Measurements from ENCODE around the gene ANKHD1. TPM values are rescaled to one million over a fixed set of nuclear protein-coding genes. Genes with fewer than 3 reads are reported as not detected.

Gene ANKHD1
- total and polyA plus RNA-seq, 4 donors, result 33.2 to 116 (median 60.1) TPM

DNA sequence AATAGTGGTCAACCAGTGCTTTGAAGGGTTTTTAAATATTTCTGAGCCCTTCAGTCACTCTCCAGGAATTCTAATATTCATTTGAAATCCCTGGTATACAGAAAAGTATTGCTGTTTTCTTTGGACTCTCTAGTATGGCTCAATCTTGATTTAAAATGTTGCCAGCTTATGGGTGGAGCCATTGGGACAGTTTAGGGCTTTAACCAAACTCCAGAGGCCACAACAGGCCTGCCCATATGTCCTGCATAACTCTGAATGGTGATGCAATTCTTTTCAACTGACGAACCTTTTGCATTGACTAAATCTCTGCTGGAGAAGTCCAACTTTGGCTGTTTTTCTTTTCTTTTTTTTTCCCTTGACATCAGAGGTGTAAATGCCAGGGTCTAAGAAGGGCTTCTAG, 10.3 kb upstream of the ANKHD1 start:
- no peak for DNase-seq (ENCODE audit: low spot score)
- Histone ChIP-seq H3K4me1 (ENCODE audit: control insufficient read depth in 4 of 4, insufficient read depth in 4 of 4, low read length in 3 of 4) (no peaks in the 10 kb centered on the region), H3K9ac (ENCODE audit: low read depth in 1 of 2, low read length in 2 of 2) (no peak overlapping the region), H3K27ac (ENCODE audit: low read depth in 1 of 2, low read length in 2 of 2) (no peak overlapping the region), H3K27me3 (ENCODE audit: control insufficient read depth in 4 of 4, insufficient read depth in 4 of 4, low read length in 3 of 4) (no peaks in the 10 kb centered on the region), H3K9me3 (ENCODE audit: control insufficient read depth in 4 of 4, low read length in 3 of 4) (no peaks in the 10 kb centered on the region), H3K36me3 (ENCODE audit: control insufficient read depth in 4 of 4, insufficient read depth in 3 of 4, low read depth in 1 of 4, low read length in 3 of 4) (no peaks in the 10 kb centered on the region), H3K4me3 (ENCODE audit: low read depth in 1 of 3, low read length in 3 of 3) (no peak overlapping the region)
- TF ChIP-seq RXRA (IDR thresholded peaks at IDR 0.05) (peak; percentile 37 to 59), SP1 (IDR thresholded peaks at IDR 0.05) (peak; percentile 65), RAD21 (IDR thresholded peaks at IDR 0.05) (peak; percentile 37 to 38), REST (IDR thresholded peaks at IDR 0.05) (peak; percentile 54), GABPA (IDR thresholded peaks at IDR 0.05 in 1 of 2, conservative IDR thresholded peaks at IDR 0.05 in 1 of 2) (peak in 1 of 2 donors; percentile 35), YY1 (IDR thresholded peaks at IDR 0.05) (peak; percentile 77), FOXA2 (IDR thresholded peaks at IDR 0.05) (no peak), FOXA1 (IDR thresholded peaks at IDR 0.05) (no peak), HNF4G (IDR thresholded peaks at IDR 0.05) (no peak), HNF4A (conservative IDR thresholded peaks at IDR 0.05) (peak; percentile 71 to 74)
- TF ChIP-seq, protein P1, sequence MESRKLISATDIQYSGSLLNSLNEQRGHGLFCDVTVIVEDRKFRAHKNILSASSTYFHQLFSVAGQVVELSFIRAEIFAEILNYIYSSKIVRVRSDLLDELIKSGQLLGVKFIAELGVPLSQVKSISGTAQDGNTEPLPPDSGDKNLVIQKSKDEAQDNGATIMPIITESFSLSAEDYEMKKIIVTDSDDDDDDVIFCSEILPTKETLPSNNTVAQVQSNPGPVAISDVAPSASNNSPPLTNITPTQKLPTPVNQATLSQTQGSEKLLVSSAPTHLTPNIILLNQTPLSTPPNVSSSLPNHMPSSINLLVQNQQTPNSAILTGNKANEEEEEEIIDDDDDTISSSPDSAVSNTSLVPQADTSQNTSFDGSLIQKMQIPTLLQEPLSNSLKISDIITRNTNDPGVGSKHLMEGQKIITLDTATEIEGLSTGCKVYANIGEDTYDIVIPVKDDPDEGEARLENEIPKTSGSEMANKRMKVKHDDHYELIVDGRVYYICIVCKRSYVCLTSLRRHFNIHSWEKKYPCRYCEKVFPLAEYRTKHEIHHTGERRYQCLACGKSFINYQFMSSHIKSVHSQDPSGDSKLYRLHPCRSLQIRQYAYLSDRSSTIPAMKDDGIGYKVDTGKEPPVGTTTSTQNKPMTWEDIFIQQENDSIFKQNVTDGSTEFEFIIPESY (IDR thresholded peaks at IDR 0.05), result peak; percentile 38
- TF ChIP-seq, protein P2, sequence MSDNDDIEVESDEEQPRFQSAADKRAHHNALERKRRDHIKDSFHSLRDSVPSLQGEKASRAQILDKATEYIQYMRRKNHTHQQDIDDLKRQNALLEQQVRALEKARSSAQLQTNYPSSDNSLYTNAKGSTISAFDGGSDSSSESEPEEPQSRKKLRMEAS (IDR thresholded peaks at IDR 0.05), result peak; percentile 50
- TF ChIP-seq, protein P3, sequence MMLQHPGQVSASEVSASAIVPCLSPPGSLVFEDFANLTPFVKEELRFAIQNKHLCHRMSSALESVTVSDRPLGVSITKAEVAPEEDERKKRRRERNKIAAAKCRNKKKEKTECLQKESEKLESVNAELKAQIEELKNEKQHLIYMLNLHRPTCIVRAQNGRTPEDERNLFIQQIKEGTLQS (IDR thresholded peaks at IDR 0.05), result peak; percentile 95
- 39% methylated on average over 1 of the region's 1 CpG for WGBS

DNA sequence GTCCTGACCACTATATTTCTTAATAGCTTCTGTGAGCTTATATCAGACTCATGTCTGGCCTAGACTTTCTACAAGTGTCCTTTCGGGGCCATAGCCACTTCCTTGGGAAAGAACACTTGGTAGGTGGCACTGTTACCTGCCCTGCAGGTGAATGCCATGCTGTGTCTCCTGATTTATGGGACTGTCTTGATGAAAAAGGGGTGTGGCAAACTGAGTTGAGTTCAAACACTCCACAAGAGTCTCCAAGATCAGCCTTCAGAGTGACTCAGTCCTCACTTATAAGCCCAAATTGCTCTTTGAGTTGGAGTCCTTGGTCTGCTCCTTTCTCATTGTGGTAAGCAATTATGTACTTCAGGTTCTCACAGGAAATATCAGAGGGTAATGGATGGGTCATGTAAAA, 9.9 kb upstream of the ANKHD1 start:
- H3K4me1 ChIP-seq (ENCODE audit: control insufficient read depth in 4 of 4, insufficient read depth in 4 of 4, low read length in 3 of 4), result no peaks in the 10 kb centered on the region
- H3K36me3 ChIP-seq (ENCODE audit: control insufficient read depth in 4 of 4, insufficient read depth in 3 of 4, low read depth in 1 of 4, low read length in 3 of 4), result no peaks in the 10 kb centered on the region
- no peak overlapping the region for H3K27ac ChIP-seq (ENCODE audit: low read depth in 1 of 2, low read length in 2 of 2)
- H3K4me3 ChIP-seq (ENCODE audit: low read depth in 1 of 3, low read length in 3 of 3), result no peak overlapping the region
- no peaks in the 10 kb centered on the region for H3K27me3 ChIP-seq (ENCODE audit: control insufficient read depth in 4 of 4, insufficient read depth in 4 of 4, low read length in 3 of 4)
- WGBS, result 98% methylated on average over 1 of the region's 1 CpG
- DNase-seq (ENCODE audit: low spot score), result no peak
- H3K9me3 ChIP-seq (ENCODE audit: control insufficient read depth in 4 of 4, low read length in 3 of 4), result no peaks in the 10 kb centered on the region
- no peak overlapping the region for H3K9ac ChIP-seq (ENCODE audit: low read depth in 1 of 2, low read length in 2 of 2)
- TF ChIP-seq NR2F2 (IDR thresholded peaks at IDR 0.05) (no peak), FOXA1 (IDR thresholded peaks at IDR 0.05) (no peak), FOXA2 (IDR thresholded peaks at IDR 0.05) (no peak), REST (IDR thresholded peaks at IDR 0.05) (no peak), HNF4G (IDR thresholded peaks at IDR 0.05) (no peak), YY1 (IDR thresholded peaks at IDR 0.05) (no peak), HNF4A (conservative IDR thresholded peaks at IDR 0.05) (no peak), JUND (IDR thresholded peaks at IDR 0.05) (no peak), EGR1 (IDR thresholded peaks at IDR 0.05; ENCODE audit: low read depth in 2 of 2) (no peak)
- TF ChIP-seq, protein P2 (IDR thresholded peaks at IDR 0.05), result no peak
- TF ChIP-seq, protein P1 (IDR thresholded peaks at IDR 0.05), result no peak
- TF ChIP-seq, protein P3 (IDR thresholded peaks at IDR 0.05), result no peak
- TF ChIP-seq, protein P4, sequence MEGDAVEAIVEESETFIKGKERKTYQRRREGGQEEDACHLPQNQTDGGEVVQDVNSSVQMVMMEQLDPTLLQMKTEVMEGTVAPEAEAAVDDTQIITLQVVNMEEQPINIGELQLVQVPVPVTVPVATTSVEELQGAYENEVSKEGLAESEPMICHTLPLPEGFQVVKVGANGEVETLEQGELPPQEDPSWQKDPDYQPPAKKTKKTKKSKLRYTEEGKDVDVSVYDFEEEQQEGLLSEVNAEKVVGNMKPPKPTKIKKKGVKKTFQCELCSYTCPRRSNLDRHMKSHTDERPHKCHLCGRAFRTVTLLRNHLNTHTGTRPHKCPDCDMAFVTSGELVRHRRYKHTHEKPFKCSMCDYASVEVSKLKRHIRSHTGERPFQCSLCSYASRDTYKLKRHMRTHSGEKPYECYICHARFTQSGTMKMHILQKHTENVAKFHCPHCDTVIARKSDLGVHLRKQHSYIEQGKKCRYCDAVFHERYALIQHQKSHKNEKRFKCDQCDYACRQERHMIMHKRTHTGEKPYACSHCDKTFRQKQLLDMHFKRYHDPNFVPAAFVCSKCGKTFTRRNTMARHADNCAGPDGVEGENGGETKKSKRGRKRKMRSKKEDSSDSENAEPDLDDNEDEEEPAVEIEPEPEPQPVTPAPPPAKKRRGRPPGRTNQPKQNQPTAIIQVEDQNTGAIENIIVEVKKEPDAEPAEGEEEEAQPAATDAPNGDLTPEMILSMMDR (IDR thresholded peaks at IDR 0.05; ENCODE audit: low read depth, low read length, missing input control), result no peak
